ENCODE measurements around the gene OPALIN. TPM values are rescaled to one million over a fixed set of nuclear protein-coding genes. Genes with fewer than 3 reads are reported as not detected.
A peak's percentile ranks its signal among the peaks of the same experiment; 100 is the strongest.

Gene OPALIN
- total and polyA plus RNA-seq, 9 of the 15 experiments (the other 6 are each of a cell fraction or from before 2014, with no cell fraction given) = not detected

DNA sequence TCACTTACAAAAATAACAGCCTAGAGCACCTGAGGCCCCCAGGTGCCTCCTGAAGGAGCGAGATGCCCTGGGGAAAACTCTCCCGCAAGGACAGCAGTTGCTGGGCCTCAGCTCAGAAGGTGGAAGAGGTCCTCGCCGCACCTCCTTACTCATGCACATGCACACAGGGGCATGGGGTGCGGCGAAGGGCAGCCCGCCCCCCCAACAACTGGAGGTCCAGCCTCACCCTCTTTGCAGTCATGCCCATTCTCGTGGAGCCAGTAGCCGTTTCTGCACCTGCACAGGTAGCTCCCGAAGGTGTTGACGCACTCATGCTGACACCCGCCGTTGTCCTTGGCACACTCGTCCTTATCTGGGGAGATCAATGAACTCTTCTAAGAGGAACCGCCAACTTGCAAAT is 19.9 kb upstream of the OPALIN start:
- ChIA-PET CTCF (ENCODE audit: low intra/inter-chr PET ratio) (no interaction called here), POLR2A (no interaction called here)
- in situ Hi-C loops (cut with MboI) (no loop called here), intact Hi-C loops (cut with micrococcal nuclease) (loop anchor here (10.0 kb wide), 1 partner anchor 366 kb away; no protein-coding TSS in a partner anchor)
- TF ChIP-seq ZKSCAN3 (CRISPR knock-in tag; IDR thresholded peaks at IDR 0.05) = no peak
- TF ChIP-seq, protein P1, sequence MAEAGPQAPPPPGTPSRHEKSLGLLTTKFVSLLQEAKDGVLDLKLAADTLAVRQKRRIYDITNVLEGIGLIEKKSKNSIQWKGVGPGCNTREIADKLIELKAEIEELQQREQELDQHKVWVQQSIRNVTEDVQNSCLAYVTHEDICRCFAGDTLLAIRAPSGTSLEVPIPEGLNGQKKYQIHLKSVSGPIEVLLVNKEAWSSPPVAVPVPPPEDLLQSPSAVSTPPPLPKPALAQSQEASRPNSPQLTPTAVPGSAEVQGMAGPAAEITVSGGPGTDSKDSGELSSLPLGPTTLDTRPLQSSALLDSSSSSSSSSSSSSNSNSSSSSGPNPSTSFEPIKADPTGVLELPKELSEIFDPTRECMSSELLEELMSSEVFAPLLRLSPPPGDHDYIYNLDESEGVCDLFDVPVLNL (CRISPR knock-in tag; IDR thresholded peaks at IDR 0.05; ENCODE audit: low read depth) = no peak
- Histone ChIP-seq H3K27ac (ENCODE audit: extremely low read depth, low read depth, low read length) (no peak overlapping the region), H3K4me1 (replicated peaks in 1 of 2; ENCODE audit: control insufficient read depth in 2 of 2, insufficient read depth in 2 of 2, low read length in 2 of 2) (peaks cover 0 to 7% of the 10 kb centered on the region in 2 experiments; a peak in 1 of 5 replicates), H3K9me3 (replicated peaks; ENCODE audit: control insufficient read depth, insufficient read depth, low read depth, low read length) (no peaks in the 10 kb centered on the region), H3K9me1 (ENCODE audit: control insufficient read depth, insufficient read depth, low read length) (no peaks in the 10 kb centered on the region), H3K27me3 (ENCODE audit: control insufficient read depth in 2 of 2, insufficient read depth in 2 of 2, low read length in 2 of 2) (peaks cover 0 to 33% of the 10 kb centered on the region in 2 experiments; a peak in 4 of 5 replicates), H3K4me2 (ENCODE audit: insufficient read depth, low read length) (no peak overlapping the region), H3K4me3 (no peak overlapping the region), H3K36me3 (ENCODE audit: control insufficient read depth, insufficient read depth, low read length) (no peaks in the 10 kb centered on the region), H4K20me1 (replicated peaks; ENCODE audit: control insufficient read depth, insufficient read depth, low read length) (no peaks in the 10 kb centered on the region), H3K9ac (ENCODE audit: insufficient read depth in 1 of 2, low read depth in 2 of 2, low read length in 2 of 2) (no peak overlapping the region), H2AFZ (ENCODE audit: low read depth, low read length) (no peak overlapping the region), H3K79me2 (ENCODE audit: control insufficient read depth, insufficient read depth, low read length) (no peaks in the 10 kb centered on the region)
- DNase-seq (ENCODE audit: extremely low read depth in 1 of 4, low spot score in 3 of 4) (no peak), ATAC-seq (no peak), FAIRE-seq (no peak)
- no TSS peak for BruUV-seq (replicated peaks)
- whole genome bisulfite sequencing (ENCODE audit: insufficient coverage, low coverage, missing lambda C conversion rate) = 5% methylated on average over 9 of the region's 15 CpGs

DNA sequence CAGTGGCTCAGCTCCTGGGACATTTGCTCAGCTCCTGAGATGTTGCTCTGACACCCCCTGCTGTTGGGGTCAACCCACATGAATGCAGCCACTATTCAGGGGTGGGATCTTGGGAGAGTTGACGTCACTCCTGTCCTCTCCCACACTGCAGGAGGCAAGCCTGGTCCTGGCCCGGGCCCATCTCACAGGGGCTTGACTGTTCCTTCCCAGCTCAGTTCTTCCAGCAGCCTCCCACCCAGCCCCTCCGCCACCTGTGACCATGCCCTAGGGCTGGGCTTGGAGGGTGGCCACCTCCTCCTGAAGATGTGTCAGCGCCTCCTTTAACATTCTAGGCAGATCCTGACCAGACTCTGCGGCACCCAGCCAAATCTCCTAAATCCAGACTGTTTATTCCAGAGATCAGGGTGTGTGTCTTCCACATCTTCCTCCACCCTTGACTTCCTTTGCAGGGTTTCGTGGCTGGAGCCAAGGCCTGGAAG is 19.1 kb upstream of the OPALIN start:
- Histone ChIP-seq H3K79me2 (ENCODE audit: control insufficient read depth, insufficient read depth, low read length) (no peaks in the 10 kb centered on the region), H4K20me1 (replicated peaks; ENCODE audit: control insufficient read depth, insufficient read depth, low read length) (no peaks in the 10 kb centered on the region), H3K27me3 (ENCODE audit: control insufficient read depth in 2 of 2, insufficient read depth in 2 of 2, low read length in 2 of 2) (peaks cover 0 to 31% of the 10 kb centered on the region in 2 experiments; a peak in 4 of 5 replicates), H2AFZ (ENCODE audit: low read depth, low read length) (no peak overlapping the region), H3K4me3 (no peak overlapping the region), H3K4me1 (replicated peaks in 1 of 2; ENCODE audit: control insufficient read depth in 2 of 2, insufficient read depth in 2 of 2, low read length in 2 of 2) (peaks cover 0 to 7% of the 10 kb centered on the region in 2 experiments; a peak in 1 of 5 replicates), H3K36me3 (ENCODE audit: control insufficient read depth, insufficient read depth, low read length) (no peaks in the 10 kb centered on the region), H3K27ac (ENCODE audit: extremely low read depth, low read depth, low read length) (no peak overlapping the region), H3K9me3 (replicated peaks; ENCODE audit: control insufficient read depth, insufficient read depth, low read depth, low read length) (no peaks in the 10 kb centered on the region), H3K9me1 (ENCODE audit: control insufficient read depth, insufficient read depth, low read length) (no peaks in the 10 kb centered on the region), H3K4me2 (ENCODE audit: insufficient read depth, low read length) (no peak overlapping the region), H3K9ac (ENCODE audit: insufficient read depth in 1 of 2, low read depth in 2 of 2, low read length in 2 of 2) (no peak overlapping the region)
- BruUV-seq (replicated peaks) = no TSS peak
- intact Hi-C loops (cut with micrococcal nuclease) (loop anchor here (10.0 kb wide), 1 partner anchor 367 kb away; no protein-coding TSS in a partner anchor), in situ Hi-C loops (cut with MboI) (no loop called here)
- ATAC-seq (no peak; the same call in 2 of the 3 replicates), FAIRE-seq (no peak), DNase-seq (ENCODE audit: extremely low read depth in 1 of 4, low spot score in 3 of 4) (peak; percentile 11 to 29 (median 22))
- 0% methylated on average over 3 of the region's 6 CpGs for WGBS (ENCODE audit: insufficient coverage, low coverage, missing lambda C conversion rate)
- CTCF ChIA-PET (ENCODE audit: low intra/inter-chr PET ratio) = interaction anchor here (0.6 kb wide), 1 partner anchor 978 kb away, joined by 3 read pairs; no protein-coding TSS in a partner anchor
- POLR2A ChIA-PET = interaction anchor here (0.8 kb wide), 1 partner anchor 138 kb away, joined by 3 read pairs; no protein-coding TSS in a partner anchor
- no peak for TF ChIP-seq MEIS2 (IDR thresholded peaks at IDR 0.05; ENCODE audit: partially characterized antibody)
- no peak for TF ChIP-seq KLF16 (IDR thresholded peaks at IDR 0.05)
- TF ChIP-seq, protein P2, sequence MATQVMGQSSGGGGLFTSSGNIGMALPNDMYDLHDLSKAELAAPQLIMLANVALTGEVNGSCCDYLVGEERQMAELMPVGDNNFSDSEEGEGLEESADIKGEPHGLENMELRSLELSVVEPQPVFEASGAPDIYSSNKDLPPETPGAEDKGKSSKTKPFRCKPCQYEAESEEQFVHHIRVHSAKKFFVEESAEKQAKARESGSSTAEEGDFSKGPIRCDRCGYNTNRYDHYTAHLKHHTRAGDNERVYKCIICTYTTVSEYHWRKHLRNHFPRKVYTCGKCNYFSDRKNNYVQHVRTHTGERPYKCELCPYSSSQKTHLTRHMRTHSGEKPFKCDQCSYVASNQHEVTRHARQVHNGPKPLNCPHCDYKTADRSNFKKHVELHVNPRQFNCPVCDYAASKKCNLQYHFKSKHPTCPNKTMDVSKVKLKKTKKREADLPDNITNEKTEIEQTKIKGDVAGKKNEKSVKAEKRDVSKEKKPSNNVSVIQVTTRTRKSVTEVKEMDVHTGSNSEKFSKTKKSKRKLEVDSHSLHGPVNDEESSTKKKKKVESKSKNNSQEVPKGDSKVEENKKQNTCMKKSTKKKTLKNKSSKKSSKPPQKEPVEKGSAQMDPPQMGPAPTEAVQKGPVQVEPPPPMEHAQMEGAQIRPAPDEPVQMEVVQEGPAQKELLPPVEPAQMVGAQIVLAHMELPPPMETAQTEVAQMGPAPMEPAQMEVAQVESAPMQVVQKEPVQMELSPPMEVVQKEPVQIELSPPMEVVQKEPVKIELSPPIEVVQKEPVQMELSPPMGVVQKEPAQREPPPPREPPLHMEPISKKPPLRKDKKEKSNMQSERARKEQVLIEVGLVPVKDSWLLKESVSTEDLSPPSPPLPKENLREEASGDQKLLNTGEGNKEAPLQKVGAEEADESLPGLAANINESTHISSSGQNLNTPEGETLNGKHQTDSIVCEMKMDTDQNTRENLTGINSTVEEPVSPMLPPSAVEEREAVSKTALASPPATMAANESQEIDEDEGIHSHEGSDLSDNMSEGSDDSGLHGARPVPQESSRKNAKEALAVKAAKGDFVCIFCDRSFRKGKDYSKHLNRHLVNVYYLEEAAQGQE (IDR thresholded peaks at IDR 0.05; ENCODE audit: borderline replicate concordance) = no peak
- TF ChIP-seq, protein P2 (CRISPR knock-in tag; IDR thresholded peaks at IDR 0.05; ENCODE audit: low read depth) = no peak
- TF ChIP-seq LEF1 (IDR thresholded peaks at IDR 0.05) = no peak

Measured in K562 (cell line).